Measurements from ENCODE around the gene SAMD10.
"Not testable (repeated sequence)": the region's sequence is repeated elsewhere in the genome, so short reads cannot be mapped to it uniquely, and the experiment has no call there.

SAMD10 gene

DNA sequence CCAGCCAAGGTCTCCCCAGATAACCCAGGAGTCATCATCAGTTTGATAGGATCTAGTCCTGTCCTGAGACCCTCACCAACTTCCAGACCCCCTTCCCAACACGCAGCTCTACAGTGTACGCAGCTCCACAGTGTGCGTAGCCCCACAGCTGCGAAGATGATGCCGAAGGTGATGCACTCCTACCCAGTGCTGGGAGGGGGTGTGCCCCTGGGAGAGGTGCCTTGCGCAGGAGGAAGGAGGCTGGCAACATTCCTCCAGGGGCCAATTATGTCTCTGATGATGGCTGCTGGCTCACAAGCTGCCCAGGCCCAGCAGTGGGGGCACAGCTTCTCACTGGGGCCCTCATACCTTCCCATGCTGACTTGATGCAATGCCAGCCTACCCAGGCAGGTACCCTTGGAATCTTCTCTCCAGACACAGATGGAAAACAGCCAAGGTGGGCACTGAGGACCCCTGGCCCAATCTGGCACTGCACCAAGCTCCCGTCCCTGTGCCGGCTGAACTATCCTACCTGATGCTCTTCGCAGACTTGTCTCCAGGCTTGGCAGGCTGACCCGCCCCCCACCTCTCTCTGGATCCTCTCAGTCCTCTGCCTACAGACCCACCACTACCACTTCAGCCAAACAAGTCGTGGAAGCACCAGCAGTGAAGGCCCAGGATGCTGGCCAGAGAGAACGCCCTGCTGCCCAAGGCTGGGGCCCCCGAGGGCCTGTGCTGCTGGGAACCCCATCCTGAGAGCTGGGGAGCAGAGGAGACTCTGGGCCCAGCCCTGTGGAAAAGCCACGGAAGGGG lies 11.1 kb downstream of the SAMD10 start:
- DNase-seq: no peak

DNA sequence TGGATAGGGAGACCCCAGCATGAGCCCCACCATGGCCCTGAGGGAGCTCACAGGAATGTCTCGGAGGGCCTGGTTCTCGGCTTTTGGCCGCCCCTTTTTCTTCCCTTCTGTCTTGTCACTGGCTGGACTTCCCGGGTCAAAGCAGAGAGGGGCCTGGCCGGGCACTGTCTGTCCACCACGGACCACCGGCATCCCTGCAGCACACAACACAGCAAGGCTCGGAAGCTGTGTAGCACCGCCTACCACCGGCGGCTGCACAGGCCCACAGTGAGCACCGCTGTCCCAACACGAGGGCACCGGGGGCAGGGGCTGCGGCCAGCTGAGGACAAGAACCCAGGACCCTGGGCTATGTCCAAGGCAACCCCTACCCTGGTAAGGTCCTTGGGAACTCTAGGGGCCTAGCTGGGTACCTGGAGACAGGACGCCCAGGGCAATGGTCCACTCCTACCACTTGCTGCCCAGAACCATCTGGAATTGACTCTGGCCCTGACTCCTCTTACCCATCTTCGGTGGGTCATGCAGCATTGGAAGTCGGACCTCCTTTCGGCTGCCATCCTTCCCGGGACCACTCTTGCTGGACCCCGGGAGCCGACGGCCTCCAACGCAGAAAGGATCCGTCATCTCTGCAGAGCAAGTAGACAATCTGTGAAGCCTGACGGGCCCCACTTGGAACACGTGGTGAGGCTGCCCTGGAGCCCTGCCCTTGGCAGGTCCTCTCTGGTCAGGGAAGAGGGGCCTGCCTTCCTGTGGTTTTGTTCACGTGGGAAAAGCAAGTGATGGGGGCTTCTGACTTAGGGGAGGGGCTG lies 11.9 kb downstream of the SAMD10 start:
- DNase-seq: no peak

DNA sequence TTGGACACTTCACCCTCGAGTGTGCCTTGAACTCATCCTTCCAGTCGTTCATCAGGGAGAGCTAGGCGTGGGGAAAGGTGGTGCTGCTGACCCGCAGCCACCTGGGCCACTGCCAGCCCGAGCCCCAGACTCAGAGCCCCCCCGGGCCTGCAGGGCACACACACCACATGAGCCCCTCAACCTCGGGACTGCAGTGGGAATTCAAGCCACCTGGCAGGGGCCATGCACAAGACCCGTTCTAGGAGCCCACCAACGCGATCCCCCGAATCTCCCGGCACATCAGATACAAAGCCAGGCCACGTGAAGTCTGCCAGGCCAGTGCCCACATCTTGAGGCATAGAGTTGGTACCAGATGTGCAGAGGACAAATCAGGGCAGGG lies 12.5 kb downstream of the SAMD10 start:
- DNase-seq: no peak

DNA sequence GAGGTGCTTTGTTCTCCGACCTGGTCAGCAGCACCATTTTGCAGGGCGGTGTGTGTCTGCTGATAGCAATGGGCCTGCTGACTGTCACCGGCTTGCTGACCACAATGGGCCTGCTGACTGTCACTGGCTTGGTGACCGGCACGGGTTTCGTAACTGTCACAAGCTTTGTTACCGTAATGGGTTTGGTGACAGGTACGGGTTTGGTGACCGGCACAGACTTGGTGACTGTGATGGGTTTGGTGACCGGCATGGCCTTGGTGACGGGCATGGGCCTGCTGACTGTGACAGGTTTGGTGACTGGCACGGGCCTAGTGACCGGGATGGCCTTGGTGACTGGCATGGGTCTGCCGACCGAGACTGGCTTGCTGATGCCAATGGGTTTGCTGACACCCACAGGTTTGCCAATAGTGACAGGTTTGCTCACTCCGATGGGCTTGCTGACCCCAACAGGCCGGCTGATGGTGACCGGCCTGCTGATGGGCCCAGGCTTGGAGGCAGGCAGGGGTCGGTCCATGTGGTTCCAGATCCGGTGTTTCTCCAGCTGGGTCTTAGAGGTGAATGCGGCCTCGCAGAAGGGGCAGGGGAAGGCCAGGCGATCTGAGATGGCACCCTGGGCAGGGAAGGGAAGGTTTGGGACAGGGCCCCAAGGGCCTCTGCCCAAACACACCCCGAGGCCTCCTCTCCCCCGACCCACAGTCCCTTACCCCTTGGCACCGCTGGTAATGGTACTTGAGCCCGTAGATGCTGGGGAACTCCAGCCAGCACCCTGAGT lies 13.1 kb downstream of the SAMD10 start:
- DNase-seq: no peak

DNA sequence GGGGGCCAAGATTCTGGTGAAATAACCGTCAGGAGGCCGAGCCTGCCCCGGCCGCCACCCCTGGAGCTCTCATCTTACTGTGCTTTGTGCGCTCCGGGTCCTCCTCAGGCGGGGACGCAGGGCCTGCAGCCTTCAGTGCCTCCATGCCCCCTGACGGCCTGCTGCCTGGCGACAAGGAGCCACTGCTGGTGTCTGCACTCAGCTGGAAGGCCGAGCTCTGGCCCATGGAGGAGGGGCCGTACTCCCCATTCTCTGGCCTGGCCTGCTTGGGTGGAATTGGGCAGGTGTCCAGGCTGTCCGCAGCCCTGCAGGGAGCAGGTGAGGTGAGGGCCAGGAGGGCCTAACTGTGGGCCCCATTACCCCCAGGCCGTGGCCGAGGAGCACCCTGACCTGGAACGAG lies 15.0 kb downstream of the SAMD10 start:
- no peak for DNase-seq

DNA sequence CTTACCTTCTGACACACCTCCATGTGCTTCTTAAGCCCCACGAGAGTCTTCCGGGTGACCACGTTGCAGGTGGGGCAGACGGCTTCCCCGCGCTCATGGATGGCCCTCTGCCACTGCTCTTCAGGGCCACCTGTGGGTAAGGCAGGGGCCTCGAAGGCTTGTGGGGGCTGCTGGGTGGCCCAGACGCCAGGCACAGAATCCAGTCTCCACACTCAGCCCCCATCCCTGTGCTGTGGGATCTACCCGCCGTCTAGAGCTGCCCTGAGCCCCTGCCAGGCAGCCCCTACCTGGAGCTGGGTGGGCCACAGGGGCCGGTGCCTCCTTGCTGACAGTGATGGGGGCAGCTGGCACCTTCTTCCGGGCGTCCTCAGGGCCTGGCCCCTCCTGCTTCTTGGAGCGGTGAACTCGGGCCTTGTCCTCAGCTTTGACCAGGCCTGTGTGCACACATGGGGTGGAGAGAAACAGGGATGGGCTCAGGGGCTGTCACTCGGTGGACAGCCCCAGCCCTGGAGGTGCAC lies 15.6 kb downstream of the SAMD10 start:
- no peak for DNase-seq

DNA sequence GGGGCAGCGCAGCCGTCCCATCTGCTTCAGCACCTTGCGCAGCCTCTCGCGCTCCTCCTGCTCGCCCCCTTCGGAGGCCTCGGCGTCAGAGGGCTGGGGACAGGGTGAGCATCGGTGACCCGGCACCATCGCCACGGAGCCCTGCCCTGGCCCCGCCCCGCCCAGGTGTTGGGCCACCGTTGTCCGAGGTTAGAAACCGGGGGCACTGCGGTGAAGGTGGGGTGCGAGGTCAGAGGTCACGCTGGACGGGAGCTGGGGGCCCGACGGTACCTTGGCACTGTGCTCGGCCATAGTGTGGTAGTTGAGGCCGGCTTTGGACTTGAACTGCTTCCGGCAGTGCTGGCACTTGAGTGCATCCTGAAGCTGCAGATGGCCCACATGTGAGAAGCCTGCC lies 16.1 kb downstream of the SAMD10 start:
- no peak for DNase-seq

DNA sequence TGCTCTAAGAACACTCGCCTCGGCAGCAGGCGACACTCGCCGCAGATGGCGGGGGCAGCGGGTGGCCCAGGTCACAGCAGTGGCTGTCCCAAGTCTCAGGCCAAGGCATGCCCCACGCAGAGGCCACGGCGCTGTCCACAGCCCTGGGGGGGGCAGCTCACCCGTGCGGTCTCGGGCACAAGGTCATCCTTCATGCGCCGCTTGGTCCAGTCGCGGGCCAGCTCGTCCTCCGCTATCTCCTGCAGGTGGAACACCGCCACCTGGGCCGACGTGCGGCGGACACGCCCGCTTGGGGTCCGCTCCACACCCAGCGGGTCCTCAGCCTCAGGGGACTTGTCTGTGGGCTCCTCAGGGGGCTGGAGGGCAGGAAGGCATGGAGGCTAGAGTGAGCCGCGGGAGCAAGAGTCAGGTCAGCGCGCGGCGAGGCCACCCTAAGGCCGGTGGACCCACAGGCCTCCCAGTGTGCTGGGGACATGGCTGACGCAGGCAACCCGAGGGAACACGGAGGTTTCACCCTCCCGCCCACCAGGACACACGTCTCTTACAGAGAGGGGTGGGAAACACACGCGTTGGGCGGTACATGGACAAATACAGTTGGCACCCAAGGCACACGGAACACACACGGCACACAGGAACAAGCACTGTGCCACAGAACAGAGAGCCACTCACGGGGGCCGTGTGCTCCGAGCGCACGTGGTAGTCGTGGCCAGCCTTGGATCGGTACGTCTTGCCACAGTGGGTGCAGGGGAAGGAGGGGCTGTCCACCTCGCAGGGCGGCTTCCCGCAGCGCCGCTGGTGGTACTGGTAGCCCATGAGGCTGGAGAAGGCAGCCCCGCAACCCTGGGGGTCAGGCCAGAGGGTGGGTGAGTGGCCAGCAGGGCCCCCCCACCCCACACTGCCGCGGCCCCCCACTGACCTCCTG lies 16.8 kb downstream of the SAMD10 start:
- no peak for DNase-seq

DNA sequence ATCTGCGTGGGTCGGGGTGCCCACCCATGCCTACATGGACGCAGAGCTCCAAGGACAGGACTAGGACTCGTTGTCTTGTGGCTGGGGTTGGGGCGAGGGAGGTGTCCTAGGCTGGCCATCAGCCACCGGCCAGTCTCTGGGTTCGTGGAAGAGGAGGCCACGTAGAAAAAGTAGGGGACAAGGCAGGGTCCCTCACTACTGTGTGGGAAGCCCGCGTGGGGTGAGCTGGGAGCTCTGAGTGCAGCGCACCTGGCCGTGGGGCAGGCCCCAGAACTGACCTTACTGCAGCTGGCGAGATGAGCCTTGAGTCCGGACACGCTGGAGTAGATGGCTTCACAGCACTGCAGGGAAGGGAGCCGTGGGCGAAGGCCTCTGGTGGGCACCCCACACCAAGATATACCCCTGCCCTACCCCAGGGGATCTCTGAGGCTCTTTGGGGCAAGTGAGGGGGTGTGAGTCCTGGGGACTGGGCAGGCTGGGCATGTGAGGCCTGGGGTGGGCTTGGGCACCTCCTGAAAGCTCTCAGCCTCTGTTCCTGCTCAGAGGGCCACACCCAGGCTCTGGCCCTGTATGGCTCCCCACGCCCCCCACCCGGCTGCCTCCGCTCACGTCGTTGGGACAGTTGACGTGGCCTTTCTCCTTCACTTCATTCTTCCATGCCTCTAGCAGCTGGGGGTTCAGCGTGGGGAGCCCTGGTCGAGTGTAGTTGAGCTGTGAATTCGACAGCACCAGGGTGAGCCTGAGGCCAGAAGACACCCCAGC lies 17.6 kb downstream of the SAMD10 start:
- no peak for DNase-seq

DNA sequence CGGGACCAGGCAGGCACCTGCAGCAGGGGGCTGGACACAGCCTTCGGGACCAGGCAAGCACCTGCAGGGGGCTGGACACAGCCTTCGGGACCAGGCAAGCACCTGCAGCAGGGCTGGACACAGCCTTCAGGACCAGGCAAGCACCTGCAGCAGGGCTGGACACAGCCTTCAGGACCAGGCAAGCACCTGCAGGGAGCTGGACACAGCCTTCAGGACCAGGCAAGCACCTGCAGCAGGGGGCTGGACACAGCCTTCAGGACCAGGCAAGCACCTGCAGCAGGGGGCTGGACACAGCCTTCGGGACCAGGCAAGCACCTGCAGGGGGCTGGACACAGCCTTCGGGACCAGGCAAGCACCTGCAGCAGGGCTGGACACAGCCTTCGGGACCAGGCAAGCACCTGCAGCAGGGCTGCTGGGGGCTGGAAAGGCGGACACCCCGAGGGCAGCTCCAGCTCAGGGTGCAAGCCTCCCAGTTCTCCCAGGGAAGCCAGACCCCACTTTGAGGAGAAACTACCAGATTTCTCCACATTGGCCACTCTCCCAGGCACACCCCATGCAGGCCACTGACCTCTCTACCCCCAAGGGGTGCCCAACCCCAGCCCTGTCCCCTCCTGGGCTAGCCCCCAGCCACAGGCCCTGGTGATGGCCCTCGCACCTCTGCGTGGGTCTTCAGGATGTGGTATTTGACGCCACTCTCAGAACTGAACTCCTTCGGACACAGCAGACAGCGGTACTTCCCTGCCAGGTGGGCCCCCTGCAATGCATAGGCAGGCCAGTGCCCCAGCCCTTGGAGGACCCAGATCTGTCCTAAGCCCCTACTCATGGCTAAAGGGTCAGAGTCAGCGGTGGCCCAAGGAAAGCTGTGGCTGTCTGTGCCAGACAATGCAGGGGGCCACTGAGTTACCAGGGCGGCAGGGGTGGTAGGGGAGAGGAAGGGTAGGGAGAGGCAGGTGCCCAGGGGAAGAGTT lies 18.5 kb downstream of the SAMD10 start:
- not testable (repeated sequence) for DNase-seq

DNA sequence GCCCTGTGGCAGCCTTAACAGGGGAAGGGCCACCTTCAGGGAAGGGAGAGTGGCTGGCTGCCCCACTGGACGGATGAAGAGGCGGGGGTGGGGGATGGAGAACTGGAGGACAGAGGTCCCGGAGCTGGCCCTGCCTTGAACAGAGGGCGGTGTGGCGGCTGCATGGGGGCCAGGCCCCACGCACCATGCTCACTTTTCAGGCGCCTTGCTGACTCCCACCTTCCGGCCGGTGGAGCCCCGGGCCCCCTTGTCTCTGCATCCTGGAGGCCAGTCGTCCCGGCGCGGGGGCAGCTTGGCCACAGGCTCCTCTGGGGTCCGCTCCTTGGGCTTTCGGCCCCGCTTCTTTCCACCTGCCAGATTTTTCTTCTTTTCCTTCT lies 19.8 kb downstream of the SAMD10 start:
- DNase-seq: no peak

DNA sequence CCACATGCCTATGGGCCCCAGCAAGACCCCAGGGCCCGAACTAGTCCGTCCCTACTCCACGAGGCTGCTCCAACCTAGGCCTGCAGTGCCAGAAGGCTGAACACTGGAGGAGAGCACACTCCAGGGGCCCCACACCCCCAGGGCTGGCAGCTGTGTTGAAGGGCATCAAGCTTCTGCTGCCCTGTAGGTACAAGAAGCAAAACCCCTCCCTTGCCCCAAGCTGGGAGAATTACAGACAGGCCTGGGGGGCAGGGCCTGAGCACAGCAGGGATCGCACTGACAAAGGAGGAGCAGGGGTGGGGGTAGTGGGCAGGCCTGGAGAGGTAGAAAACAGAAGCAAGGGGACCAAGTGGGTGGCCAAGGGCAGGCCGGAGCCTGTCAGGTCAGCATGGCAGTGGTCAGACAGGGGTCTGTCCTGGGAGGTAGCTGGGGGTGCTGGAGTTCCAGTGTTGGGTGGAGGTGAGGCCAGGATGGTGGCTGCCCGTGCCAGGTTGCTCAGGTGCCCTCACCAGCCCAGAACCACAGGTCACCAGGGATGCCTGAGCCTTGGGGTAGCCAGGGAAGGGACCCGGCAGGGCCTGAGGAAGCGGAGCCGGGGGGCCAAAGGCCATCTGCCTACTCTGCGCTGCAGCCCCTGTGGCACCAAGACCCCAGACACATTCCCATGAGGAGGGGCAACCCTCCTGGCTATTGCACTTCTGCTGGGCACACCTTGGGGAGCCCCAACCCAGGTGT lies 20.3 kb downstream of the SAMD10 start:
- DNase-seq: no peak

DNA sequence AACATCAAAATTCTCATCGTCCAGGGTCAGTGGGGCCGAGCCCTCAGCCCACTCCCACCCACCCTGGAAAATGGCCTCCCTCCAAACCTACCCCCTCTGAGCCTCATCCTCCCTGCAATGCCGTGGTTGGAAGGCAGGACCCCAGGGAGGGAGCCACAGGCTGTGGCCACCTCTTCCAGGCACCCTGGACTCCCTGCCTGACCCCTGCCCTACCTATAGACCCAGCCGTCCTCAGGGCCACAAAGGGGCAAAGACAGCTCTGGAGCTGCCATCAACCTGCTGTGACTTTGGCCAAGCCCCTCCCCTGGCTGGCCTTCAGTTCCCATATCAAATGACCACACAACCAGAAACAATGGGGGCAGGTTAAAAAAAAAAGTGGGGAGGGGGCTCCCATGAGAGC lies 21.0 kb downstream of the SAMD10 start:
- DNase-seq: no peak

DNA sequence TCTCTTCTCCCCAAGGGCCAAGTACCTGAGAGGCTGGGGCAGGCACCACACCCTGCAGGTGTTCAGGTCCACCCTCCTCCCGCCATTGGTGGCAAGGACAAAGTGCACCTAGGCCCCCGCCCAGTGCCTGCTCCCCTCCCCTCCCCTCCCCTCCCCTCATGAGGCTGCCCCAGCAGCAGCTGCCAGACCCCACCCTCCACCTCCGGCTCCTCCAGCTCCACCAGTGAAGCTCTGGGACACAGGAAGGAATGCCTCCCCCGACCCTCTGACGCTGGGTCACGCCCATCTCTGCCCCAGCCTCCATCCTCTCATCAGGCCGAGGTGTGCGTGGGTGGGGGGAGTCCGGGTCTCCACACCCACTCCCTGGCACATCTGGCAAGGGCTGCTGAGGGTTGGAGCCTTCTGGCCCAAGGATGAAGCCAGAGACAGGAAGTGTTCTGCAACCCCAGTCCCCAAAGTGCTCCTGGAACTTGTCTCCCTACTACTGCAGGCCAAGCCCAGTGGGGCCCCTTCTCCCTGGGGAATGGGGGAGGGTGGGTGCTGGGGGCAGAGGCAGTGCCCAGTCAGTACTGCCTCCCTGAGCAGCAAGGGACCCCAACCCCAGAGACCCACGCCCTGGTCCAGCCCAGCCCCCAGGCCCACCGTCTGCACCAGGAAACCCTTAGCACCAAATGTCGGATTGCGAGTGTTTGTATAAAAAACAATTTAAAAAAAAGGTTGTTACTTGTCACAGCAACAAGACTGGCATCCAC lies 21.6 kb downstream of the SAMD10 start:
- DNase-seq: peak; percentile 85

DNA sequence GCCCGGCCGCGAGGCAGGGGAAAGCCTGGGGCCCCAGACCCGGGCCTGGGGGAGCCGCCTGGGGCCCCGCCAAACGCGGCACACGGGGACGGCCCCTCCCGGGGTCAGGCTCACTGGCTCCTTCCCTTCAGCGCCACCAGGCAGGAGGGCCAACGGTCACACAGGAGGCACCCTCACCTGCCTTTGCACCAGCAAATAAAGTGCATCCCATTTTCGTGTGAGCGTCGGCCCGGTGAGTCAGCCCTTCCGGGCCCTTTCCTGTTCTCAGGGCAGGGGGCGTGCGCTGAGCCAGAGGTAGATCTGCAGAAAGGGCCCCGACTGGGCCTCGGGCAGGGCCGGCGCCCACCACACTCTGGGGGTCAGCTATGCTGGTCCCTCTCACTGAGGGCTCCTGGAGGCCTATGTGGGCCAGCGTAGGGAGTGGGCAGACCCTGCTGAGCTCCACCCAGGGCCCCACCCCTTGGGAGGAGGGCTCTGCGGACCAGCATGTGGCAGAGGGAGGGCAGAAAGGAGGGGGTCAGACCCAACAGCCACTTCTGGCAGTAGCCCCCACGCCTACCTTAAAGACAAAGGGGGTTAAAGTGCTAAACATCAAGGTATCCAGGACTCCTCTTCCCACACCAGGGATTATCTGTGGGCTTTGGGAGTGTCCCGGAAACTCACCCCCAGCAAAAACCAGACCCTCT lies 22.3 kb downstream of the SAMD10 start:
- DNase-seq: peak; percentile 85

DNA sequence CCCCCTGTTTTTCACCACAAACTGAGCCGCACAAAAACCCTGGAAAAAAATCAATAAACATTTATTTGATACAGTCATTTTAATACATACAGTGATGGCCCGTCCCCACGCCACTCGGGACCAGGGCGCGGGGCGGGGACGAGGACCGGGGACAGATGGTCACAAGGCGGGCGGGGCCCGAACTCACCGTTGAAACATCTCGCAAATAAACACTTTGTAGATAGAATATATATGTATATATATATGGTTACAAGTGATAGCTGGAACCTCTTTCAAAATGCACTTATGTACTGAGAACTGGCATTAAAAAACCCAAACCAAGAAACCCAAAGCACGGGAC lies 22.8 kb downstream of the SAMD10 start:
- no peak for DNase-seq

DNA sequence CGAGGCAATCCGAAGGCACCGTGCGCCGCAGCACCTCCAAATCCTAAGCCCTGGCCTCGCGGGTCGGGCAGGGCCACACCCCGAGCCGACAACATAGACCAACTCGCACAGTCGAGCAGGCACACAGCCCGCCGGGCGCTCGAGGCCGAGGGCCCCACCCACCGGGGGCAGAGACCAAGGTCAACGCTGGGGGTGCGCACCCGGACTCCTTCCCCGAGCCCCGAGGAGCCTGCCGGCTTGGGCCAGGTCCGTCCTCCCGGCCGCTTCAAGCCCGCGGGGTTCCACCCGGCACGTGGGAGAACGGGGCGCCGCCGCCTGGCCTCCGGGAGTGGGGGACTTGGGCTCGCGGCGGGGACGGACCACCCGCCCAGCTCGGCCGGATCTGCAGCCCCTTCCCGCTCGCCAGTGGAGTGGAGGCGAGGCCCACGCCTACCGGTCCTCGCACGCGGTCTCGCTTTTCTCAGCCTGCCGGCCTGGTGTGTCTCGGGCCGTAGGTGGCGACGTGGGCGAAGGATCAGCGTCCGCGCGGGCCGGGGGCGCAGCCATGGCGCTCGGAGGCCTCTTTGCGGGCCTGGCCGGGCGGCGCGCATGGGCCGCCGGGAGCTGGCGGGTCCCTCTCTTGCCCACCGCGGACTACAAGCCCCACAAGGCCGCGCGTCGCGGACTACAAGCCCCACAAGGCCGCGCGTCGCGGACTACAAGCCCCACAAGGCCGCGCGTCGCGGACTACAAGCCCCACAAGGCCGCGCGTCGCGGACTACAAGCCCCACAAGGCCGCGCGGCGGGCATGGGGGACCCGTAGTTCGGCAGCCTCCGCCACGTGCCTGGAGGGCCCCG lies 23.4 kb downstream of the SAMD10 start, which contains the start of gene UCKL1:
UCKL1 (minus strand) TSS at position 590 of the 837 bp plus-strand sequence; CDS start at position 546, 44 bp downstream.
- peak; percentile 91 for DNase-seq

All from RPMI8226 (cell line).